OCI-LY1 (cell line): Measurements from ENCODE around the gene IRAK4.

Source experiments
- H2AFZ ChIP-seq: fragments of 200-600 bp; sonication (generic), shearing (Covaris generic); 2 replicates; pipeline ENCODE4 v1.6.0; 2014; ENCODE audit warnings: antibody characterized with exemption, mild to moderate bottlenecking, low read length
- H3F3A ChIP-seq: fragments of 200-600 bp; sonication (generic), shearing (Covaris generic); 2 replicates; pipeline ENCODE4 v1.6.0; 2014; ENCODE audit warnings: mild to moderate bottlenecking, antibody characterized with exemption, low read length, moderate library complexity; ENCODE audit not compliant: insufficient read depth
- H3K27ac ChIP-seq: fragments of 200-600 bp; sonication (generic); 2 replicates; pipeline ENCODE4 v1.5.1; 2014; ENCODE audit warnings: low read length, mixed run types, mild to moderate bottlenecking, low read depth; ENCODE audit not compliant: poor library complexity, severe bottlenecking
- H3K27me3 ChIP-seq: fragments of 200-600 bp; sonication (generic); 2 replicates; pipeline ENCODE4 v1.6.0; 2014; ENCODE audit warnings: antibody characterized with exemption, mild to moderate bottlenecking, low read length, moderate library complexity; ENCODE audit not compliant: insufficient read depth
- H3K36me3 ChIP-seq: fragments of 200-600 bp; sonication (generic); 2 replicates; pipeline ENCODE4 v1.6.1; 2014; ENCODE audit warnings: mild to moderate bottlenecking, antibody characterized with exemption, low read length, moderate library complexity, mixed read lengths; ENCODE audit not compliant: insufficient read depth
- H3K4me1 ChIP-seq: fragments of 200-600 bp; sonication (generic); 2 replicates; pipeline ENCODE4 v1.5.1; 2014; ENCODE audit warnings: mild to moderate bottlenecking, low read length, moderate library complexity; ENCODE audit not compliant: insufficient read depth, severe bottlenecking
- H3K4me2 ChIP-seq: fragments of 200-600 bp; sonication (generic), shearing (Covaris generic); 2 replicates; pipeline ENCODE4 v1.6.1; 2014; ENCODE audit warnings: low read length
- H3K4me3 ChIP-seq: fragments of 200-600 bp; sonication (generic); 2 replicates; pipeline ENCODE4 v1.5.1; 2014; ENCODE audit warnings: low read length, low read depth, mild to moderate bottlenecking, mixed read lengths; ENCODE audit not compliant: poor library complexity, severe bottlenecking
- H3K79me2 ChIP-seq: fragments of 200-600 bp; shearing (Covaris generic); 2 replicates; pipeline ENCODE4 v1.6.1; 2016; ENCODE audit warnings: mixed run types, low read length, mixed read lengths; ENCODE audit not compliant: insufficient read depth
- H3K9ac ChIP-seq: fragments of 200-600 bp; sonication (generic), shearing (Covaris generic); 2 replicates; pipeline ENCODE4 v1.6.1; 2014; ENCODE audit warnings: mild to moderate bottlenecking, low read length, mixed read lengths
- H3K9me2 ChIP-seq: fragments of 200-600 bp; sonication (generic), shearing (Covaris generic); 2 replicates; pipeline ENCODE4 v1.6.1; 2014; ENCODE audit warnings: low read depth, mild to moderate bottlenecking, low read length, mixed read lengths
- H3K9me3 ChIP-seq: fragments of 200-600 bp; shearing (Covaris generic); 2 replicates; pipeline ENCODE4 v1.6.1; 2014; ENCODE audit warnings: low read length, mixed read lengths
- H4K20me1 ChIP-seq: fragments of 200-600 bp; sonication (generic), shearing (Covaris generic); 2 replicates; pipeline ENCODE4 v1.6.0; 2016; ENCODE audit warnings: mild to moderate bottlenecking, low read length; ENCODE audit not compliant: insufficient read depth
- EZH2 ChIP-seq: fragments of 200-600 bp; sonication (generic), shearing (Covaris generic); IDR thresholded peaks from 2 replicates; pipeline ENCODE4 v1.8.0; 2017; ENCODE audit warnings: borderline replicate concordance, mixed run types, mild to moderate bottlenecking, antibody characterized with exemption, low read length, moderate library complexity, mixed read lengths
- TF ChIP-seq, protein P1 (sequence below): fragments of 200-600 bp; sonication (generic), shearing (Covaris generic); IDR thresholded peaks from 2 replicates; pipeline ENCODE4 v1.5.1; 2017; ENCODE audit warnings: mild to moderate bottlenecking, antibody characterized with exemption, low read length, moderate library complexity, mixed read lengths

The IRAK4 gene

DNA sequence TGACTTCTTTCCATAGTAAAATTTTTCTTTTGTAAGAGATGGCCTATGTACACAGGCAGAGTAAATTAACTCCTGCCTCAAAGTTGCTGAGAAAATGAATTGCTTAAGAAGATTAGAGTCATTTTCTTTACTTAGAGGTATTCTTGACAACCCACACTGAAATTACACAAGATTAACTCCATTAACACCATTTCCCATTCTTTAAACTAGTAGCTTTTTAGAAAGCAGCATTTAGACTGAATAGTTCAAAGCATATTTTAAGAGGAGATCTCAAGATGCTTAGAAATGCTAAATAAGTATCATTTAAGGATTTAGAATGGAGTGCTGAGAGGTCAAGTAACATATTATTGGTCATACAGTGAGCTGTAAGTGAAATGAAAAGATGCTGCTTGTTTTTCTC lies 35.6 kb upstream of the IRAK4 start:
- Histone ChIP-seq H2AFZ (no peak overlapping the region), H3F3A (no peaks in the 10 kb centered on the region), H3K79me2 (no peaks in the 10 kb centered on the region), H3K27me3 (no peaks in the 10 kb centered on the region), H3K4me2 (no peak overlapping the region), H4K20me1 (no peaks in the 10 kb centered on the region), H3K36me3 (0 out of 2 replicates have a peak, but pooled peaks cover 11% of the 10 kb centered on the region), H3K4me1 (no peaks in the 10 kb centered on the region), H3K27ac (no peak overlapping the region), H3K9me3 (no peaks in the 10 kb centered on the region), H3K4me3 (no peak overlapping the region), H3K9me2 (no peaks in the 10 kb centered on the region), H3K9ac (no peak overlapping the region)
- TF ChIP-seq, protein P1, sequence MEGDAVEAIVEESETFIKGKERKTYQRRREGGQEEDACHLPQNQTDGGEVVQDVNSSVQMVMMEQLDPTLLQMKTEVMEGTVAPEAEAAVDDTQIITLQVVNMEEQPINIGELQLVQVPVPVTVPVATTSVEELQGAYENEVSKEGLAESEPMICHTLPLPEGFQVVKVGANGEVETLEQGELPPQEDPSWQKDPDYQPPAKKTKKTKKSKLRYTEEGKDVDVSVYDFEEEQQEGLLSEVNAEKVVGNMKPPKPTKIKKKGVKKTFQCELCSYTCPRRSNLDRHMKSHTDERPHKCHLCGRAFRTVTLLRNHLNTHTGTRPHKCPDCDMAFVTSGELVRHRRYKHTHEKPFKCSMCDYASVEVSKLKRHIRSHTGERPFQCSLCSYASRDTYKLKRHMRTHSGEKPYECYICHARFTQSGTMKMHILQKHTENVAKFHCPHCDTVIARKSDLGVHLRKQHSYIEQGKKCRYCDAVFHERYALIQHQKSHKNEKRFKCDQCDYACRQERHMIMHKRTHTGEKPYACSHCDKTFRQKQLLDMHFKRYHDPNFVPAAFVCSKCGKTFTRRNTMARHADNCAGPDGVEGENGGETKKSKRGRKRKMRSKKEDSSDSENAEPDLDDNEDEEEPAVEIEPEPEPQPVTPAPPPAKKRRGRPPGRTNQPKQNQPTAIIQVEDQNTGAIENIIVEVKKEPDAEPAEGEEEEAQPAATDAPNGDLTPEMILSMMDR = no peak
- TF ChIP-seq EZH2 = no peak

DNA sequence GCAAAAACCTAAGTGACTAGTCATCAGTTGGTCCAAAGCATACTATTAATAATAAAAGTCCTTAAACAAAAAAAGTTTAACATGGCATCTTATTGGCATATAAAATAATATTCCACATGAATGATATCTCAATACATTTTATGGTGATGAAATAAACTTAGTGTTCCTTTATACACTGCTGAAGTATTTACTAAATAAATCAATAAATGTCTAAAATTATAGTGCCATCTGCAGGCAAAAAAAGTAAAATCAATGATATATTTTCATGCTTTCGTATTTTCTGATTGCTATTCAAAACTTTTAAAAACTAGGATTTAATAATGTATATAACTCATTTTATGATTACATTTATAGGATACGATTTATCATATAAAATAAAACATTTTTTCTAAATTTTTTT lies 30.6 kb upstream of the IRAK4 start:
- H3K36me3 ChIP-seq = peaks cover 26% of the 10 kb centered on the region; the same call in 1 of the 2 replicates
- no peak overlapping the region for H3K4me3 ChIP-seq
- H3K9ac ChIP-seq = no peak overlapping the region

DNA sequence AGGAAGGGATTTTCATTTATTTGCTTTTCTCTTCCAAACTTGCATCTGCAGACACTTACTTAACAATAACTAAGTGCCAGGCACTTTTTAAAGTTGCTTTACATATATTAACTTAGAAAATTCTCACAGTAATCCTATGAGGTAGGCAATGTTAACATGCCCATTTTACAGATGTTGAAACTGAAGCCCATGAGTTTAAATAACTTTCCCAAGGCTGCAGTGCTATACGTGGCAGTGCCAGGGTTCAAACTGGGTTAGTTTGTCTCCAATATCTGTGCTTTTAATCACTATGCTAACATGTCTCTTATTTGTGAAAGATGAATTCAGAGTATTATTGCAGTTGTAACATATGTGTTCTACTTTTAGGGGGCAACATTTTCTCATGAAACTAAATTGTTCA lies 30.1 kb upstream of the IRAK4 start:
- H3F3A ChIP-seq = no peaks in the 10 kb centered on the region
- no peaks in the 10 kb centered on the region for H3K79me2 ChIP-seq
- no peak overlapping the region for H3K9ac ChIP-seq
- H3K4me1 ChIP-seq = no peaks in the 10 kb centered on the region
- H3K27ac ChIP-seq = no peak overlapping the region
- H3K36me3 ChIP-seq = peaks cover 30% of the 10 kb centered on the region; the same call in 1 of the 2 replicates
- no peak overlapping the region for H3K4me2 ChIP-seq
- TF ChIP-seq, protein P1 = no peak
- TF ChIP-seq EZH2 = no peak
- H3K4me3 ChIP-seq = no peak overlapping the region
- H4K20me1 ChIP-seq = no peaks in the 10 kb centered on the region
- no peaks in the 10 kb centered on the region for H3K27me3 ChIP-seq
- H3K9me3 ChIP-seq = no peaks in the 10 kb centered on the region
- H3K9me2 ChIP-seq = no peaks in the 10 kb centered on the region
- no peak overlapping the region for H2AFZ ChIP-seq

More for the DNA sequence above, 30.6 kb upstream of the IRAK4 start:
- Histone ChIP-seq H4K20me1 (no peaks in the 10 kb centered on the region), H3K4me1 (no peaks in the 10 kb centered on the region), H3F3A (no peaks in the 10 kb centered on the region), H3K27ac (no peak overlapping the region), H3K9me3 (no peaks in the 10 kb centered on the region), H3K4me2 (no peak overlapping the region), H3K9me2 (no peaks in the 10 kb centered on the region), H3K27me3 (no peaks in the 10 kb centered on the region), H3K79me2 (no peaks in the 10 kb centered on the region), H2AFZ (no peak overlapping the region)
- TF ChIP-seq, protein P1 = peak; percentile 29; the same call in 1 of the 2 replicates
- TF ChIP-seq EZH2 = no peak
